ENCODE measurements around the gene RLN2. TPM values are rescaled to one million over a fixed set of nuclear protein-coding genes. Genes with fewer than 3 reads are reported as not detected.
"Not testable (repeated sequence)": the region's sequence is repeated elsewhere in the genome, so short reads cannot be mapped to it uniquely, and the experiment has no call there.

RLN2 gene
- total RNA-seq = 1 to 10 TPM; 2.2 to 2.8 TPM

GRCh38 chr9:5303840-5304795 lies at the start of gene RLN2:
Gene RLN2 (minus strand): TSS chr9:5304716. CDS start chr9:5304580, 136 bp downstream.
- CTCF ChIA-PET; H3K27ac Mint-ChIP-seq; H3K27me3 Mint-ChIP-seq (ENCODE audit: low read depth); H3K9me3 Mint-ChIP-seq (ENCODE audit: insufficient read depth); H3K36me3 Mint-ChIP-seq (ENCODE audit: low read depth); POLR2A ChIA-PET; DNase-seq: not testable (repeated sequence)
- H3K4me3 Mint-ChIP-seq = peak within 1 kb of the TSS; percentile 6
- ATAC-seq = peak; percentile 99
- H3K4me1 Mint-ChIP-seq (ENCODE audit: low read depth) = peaks cover 35% of the 10 kb centered on the region

- Mint-ChIP-seq H3K27ac (peak overlapping the region; percentile 17), H3K9me3 (ENCODE audit: insufficient read depth) (peaks cover 21% of the 10 kb centered on the region), H3K4me3 (no peak overlapping the region), H3K36me3 (ENCODE audit: low read depth) (peaks cover 46% of the 10 kb centered on the region), H3K4me1 (ENCODE audit: low read depth) (peaks cover 36% of the 10 kb centered on the region), H3K27me3 (ENCODE audit: low read depth) (no peaks in the 10 kb centered on the region)
- CTCF ChIA-PET = no interaction called here
- DNase-seq (no peak), ATAC-seq (no peak)
- POLR2A ChIA-PET = no interaction called here
Observed at GRCh38 chr9:5354184-5354583, 49.7 kb upstream of the RLN2 start.

GRCh38 chr9:5352637-5353248 lies 48.2 kb upstream of the RLN2 start:
- Mint-ChIP-seq H3K4me1 (ENCODE audit: low read depth) (peaks cover 36% of the 10 kb centered on the region), H3K4me3 (peak overlapping the region; percentile 56), H3K9me3 (ENCODE audit: insufficient read depth) (peaks cover 22% of the 10 kb centered on the region), H3K36me3 (ENCODE audit: low read depth) (peaks cover 42% of the 10 kb centered on the region), H3K27me3 (ENCODE audit: low read depth) (no peaks in the 10 kb centered on the region), H3K27ac (peak overlapping the region; percentile 84)
- ATAC-seq (peak; percentile 94), DNase-seq (peak; percentile 63)
- ChIA-PET POLR2A (no interaction called here), CTCF (interaction anchor here (0.6 to 1.9 kb wide), 12 partner anchors 9 to 589 kb away, joined by 3 to 6 read pairs (median 4); partner anchors contain the start of genes CD274 and RLN1)

GRCh38 chr9:5338992-5339981 lies 34.8 kb upstream of the RLN2 start, which contains the start of gene RLN1:
Gene RLN1 (minus strand): TSS chr9:5339876. CDS start chr9:5339746, 130 bp downstream.
- ATAC-seq = peak; percentile 99
- Mint-ChIP-seq H3K4me3 (peak within 1 kb of the TSS; percentile 62), H3K4me1 (ENCODE audit: low read depth) (peaks cover 31% of the 10 kb centered on the region), H3K27ac (peak within 1 kb of the TSS; percentile 64)
- H3K9me3 Mint-ChIP-seq (ENCODE audit: insufficient read depth); POLR2A ChIA-PET; H3K36me3 Mint-ChIP-seq (ENCODE audit: low read depth); H3K27me3 Mint-ChIP-seq (ENCODE audit: low read depth): not testable (repeated sequence)
- DNase-seq = peak; percentile 23
- CTCF ChIA-PET = interaction anchor here (0.6 kb wide), 1 partner anchor 14 kb away, joined by 3 read pairs; no protein-coding TSS in a partner anchor

- H3K27me3 Mint-ChIP-seq (ENCODE audit: low read depth) = no peaks in the 10 kb centered on the region
- peak; percentile 18 for ATAC-seq
Observed at GRCh38 chr9:5336688-5337087, 32.2 kb upstream of the RLN2 start.

GRCh38 chr9:5331276-5331675 lies 26.8 kb upstream of the RLN2 start:
- H3K36me3 Mint-ChIP-seq (ENCODE audit: low read depth) = peaks cover 50% of the 10 kb centered on the region
- H3K4me3 Mint-ChIP-seq; H3K27me3 Mint-ChIP-seq (ENCODE audit: low read depth); ATAC-seq; POLR2A ChIA-PET; DNase-seq; H3K9me3 Mint-ChIP-seq (ENCODE audit: insufficient read depth); H3K27ac Mint-ChIP-seq; CTCF ChIA-PET: not testable (repeated sequence)
- H3K4me1 Mint-ChIP-seq (ENCODE audit: low read depth) = peaks cover 31% of the 10 kb centered on the region

More at GRCh38 chr9:5336688-5337087, 32.2 kb upstream of the RLN2 start:
- peaks cover 19% of the 10 kb centered on the region for H3K36me3 Mint-ChIP-seq (ENCODE audit: low read depth)
- peak overlapping the region; percentile 39 for H3K27ac Mint-ChIP-seq
- ChIA-PET POLR2A (no interaction called here), CTCF (interaction anchor here (2.7 to 2.8 kb wide), 3 partner anchors 10 to 264 kb away, joined by 5 to 7 read pairs (median 7); no protein-coding TSS in a partner anchor)
- peaks cover 34% of the 10 kb centered on the region for H3K4me1 Mint-ChIP-seq (ENCODE audit: low read depth)
- DNase-seq = peak; percentile 56
- H3K9me3 Mint-ChIP-seq (ENCODE audit: insufficient read depth) = no peaks in the 10 kb centered on the region
- peak overlapping the region; percentile 52 for H3K4me3 Mint-ChIP-seq

GRCh38 chr9:5326893-5327548 lies 22.5 kb upstream of the RLN2 start:
- POLR2A ChIA-PET = interaction anchor here (1.2 kb wide), 1 partner anchor 111 kb away, joined by 3 read pairs; the partner anchor contains the start of gene PLGRKT
- Mint-ChIP-seq H3K4me3 (peak overlapping the region; percentile 42), H3K27me3 (ENCODE audit: low read depth) (no peaks in the 10 kb centered on the region), H3K9me3 (ENCODE audit: insufficient read depth) (no peaks in the 10 kb centered on the region), H3K4me1 (ENCODE audit: low read depth) (peaks cover 20% of the 10 kb centered on the region), H3K36me3 (ENCODE audit: low read depth) (peaks cover 31% of the 10 kb centered on the region), H3K27ac (peak overlapping the region; percentile 60)
- CTCF ChIA-PET = interaction anchor here (0.6 to 2.1 kb wide), 5 partner anchors 9 to 141 kb away, joined by 3 to 7 read pairs (median 4); no protein-coding TSS in a partner anchor
- ATAC-seq = peak; percentile 86
- peak; percentile 76 for DNase-seq

- Mint-ChIP-seq H3K36me3 (ENCODE audit: low read depth) (peaks cover 27% of the 10 kb centered on the region), H3K9me3 (ENCODE audit: insufficient read depth) (no peaks in the 10 kb centered on the region), H3K4me1 (ENCODE audit: low read depth) (peaks cover 20% of the 10 kb centered on the region), H3K27ac (no peak overlapping the region), H3K27me3 (ENCODE audit: low read depth) (no peaks in the 10 kb centered on the region), H3K4me3 (no peak overlapping the region)
- DNase-seq = no peak
- POLR2A ChIA-PET = interaction anchor here (1.2 kb wide), 1 partner anchor 111 kb away, joined by 3 read pairs; the partner anchor contains the start of gene PLGRKT
- CTCF ChIA-PET = interaction anchor here (1.4 to 2.1 kb wide), 3 partner anchors 8 to 27 kb away, joined by 4 to 7 read pairs (median 5); no protein-coding TSS in a partner anchor
- ATAC-seq = peak; percentile 48
Observed at GRCh38 chr9:5326187-5326586, 21.7 kb upstream of the RLN2 start.

- DNase-seq; ATAC-seq; H3K27me3 Mint-ChIP-seq (ENCODE audit: low read depth); H3K27ac Mint-ChIP-seq; H3K4me3 Mint-ChIP-seq; H3K36me3 Mint-ChIP-seq (ENCODE audit: low read depth); H3K9me3 Mint-ChIP-seq (ENCODE audit: insufficient read depth); POLR2A ChIA-PET; H3K4me1 Mint-ChIP-seq (ENCODE audit: low read depth): not testable (repeated sequence)
- CTCF ChIA-PET = interaction anchor here (0.8 to 1.2 kb wide), 7 partner anchors 28 to 266 kb away, joined by 3 to 5 read pairs (median 3); partner anchors contain the start of gene PLGRKT
Observed at GRCh38 chr9:5321601-5322000, 17.1 kb upstream of the RLN2 start.

GRCh38 chr9:5321058-5321457 lies 16.5 kb upstream of the RLN2 start:
- CTCF ChIA-PET = interaction anchor here (0.8 to 1.2 kb wide), 8 partner anchors 27 to 267 kb away, joined by 3 to 5 read pairs (median 3); partner anchors contain the start of gene PLGRKT
- Mint-ChIP-seq H3K9me3 (ENCODE audit: insufficient read depth) (no peaks in the 10 kb centered on the region), H3K4me1 (ENCODE audit: low read depth) (peaks cover under 1% of the 10 kb centered on the region), H3K27ac (no peak overlapping the region), H3K4me3 (no peak overlapping the region), H3K27me3 (ENCODE audit: low read depth) (no peaks in the 10 kb centered on the region), H3K36me3 (ENCODE audit: low read depth) (peaks cover 10% of the 10 kb centered on the region)
- DNase-seq (no peak), ATAC-seq (no peak)
- POLR2A ChIA-PET = no interaction called here
